Measurements from ENCODE around the gene MMP15.

GRCh38 chr16:57992084-57992483, 33.5 kb upstream of the MMP15 start:
- no peak for TF ChIP-seq FOXK2 (IDR thresholded peaks at IDR 0.05)
- no peak for TF ChIP-seq MIER2 (CRISPR knock-in tag; IDR thresholded peaks at IDR 0.05)
- TF ChIP-seq CTCF (CRISPR knock-in tag; IDR thresholded peaks at IDR 0.05) = no peak
- TF ChIP-seq ZNF775 (CRISPR knock-in tag; IDR thresholded peaks at IDR 0.05; ENCODE audit: borderline replicate concordance) = no peak
- no peak for TF ChIP-seq MXI1 (IDR thresholded peaks at IDR 0.05; ENCODE audit: borderline replicate concordance, low read depth, low read length)
- no peak for TF ChIP-seq POLR2A (IDR thresholded peaks at IDR 0.05; ENCODE audit: insufficient read depth in 1 of 2, low read depth in 2 of 2, low read length in 2 of 2)
- TF ChIP-seq RFX1 (IDR thresholded peaks at IDR 0.05) = no peak
- no peak for TF ChIP-seq HNRNPK (IDR thresholded peaks at IDR 0.05; ENCODE audit: low read depth, low read length, poor library complexity, severe bottlenecking)
- TF ChIP-seq, protein P1, sequence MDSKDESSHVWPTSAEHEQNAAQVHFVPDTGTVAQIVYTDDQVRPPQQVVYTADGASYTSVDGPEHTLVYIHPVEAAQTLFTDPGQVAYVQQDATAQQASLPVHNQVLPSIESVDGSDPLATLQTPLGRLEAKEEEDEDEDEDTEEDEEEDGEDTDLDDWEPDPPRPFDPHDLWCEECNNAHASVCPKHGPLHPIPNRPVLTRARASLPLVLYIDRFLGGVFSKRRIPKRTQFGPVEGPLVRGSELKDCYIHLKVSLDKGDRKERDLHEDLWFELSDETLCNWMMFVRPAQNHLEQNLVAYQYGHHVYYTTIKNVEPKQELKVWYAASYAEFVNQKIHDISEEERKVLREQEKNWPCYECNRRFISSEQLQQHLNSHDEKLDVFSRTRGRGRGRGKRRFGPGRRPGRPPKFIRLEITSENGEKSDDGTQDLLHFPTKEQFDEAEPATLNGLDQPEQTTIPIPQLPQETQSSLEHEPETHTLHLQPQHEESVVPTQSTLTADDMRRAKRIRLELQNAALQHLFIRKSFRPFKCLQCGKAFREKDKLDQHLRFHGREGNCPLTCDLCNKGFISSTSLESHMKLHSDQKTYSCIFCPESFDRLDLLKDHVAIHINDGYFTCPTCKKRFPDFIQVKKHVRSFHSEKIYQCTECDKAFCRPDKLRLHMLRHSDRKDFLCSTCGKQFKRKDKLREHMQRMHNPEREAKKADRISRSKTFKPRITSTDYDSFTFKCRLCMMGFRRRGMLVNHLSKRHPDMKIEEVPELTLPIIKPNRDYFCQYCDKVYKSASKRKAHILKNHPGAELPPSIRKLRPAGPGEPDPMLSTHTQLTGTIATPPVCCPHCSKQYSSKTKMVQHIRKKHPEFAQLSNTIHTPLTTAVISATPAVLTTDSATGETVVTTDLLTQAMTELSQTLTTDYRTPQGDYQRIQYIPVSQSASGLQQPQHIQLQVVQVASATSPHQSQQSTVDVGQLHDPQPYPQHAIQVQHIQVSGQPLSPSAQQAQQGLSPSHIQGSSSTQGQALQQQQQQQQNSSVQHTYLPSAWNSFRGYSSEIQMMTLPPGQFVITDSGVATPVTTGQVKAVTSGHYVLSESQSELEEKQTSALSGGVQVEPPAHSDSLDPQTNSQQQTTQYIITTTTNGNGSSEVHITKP (CRISPR knock-in tag; IDR thresholded peaks at IDR 0.05; ENCODE audit: low read depth) = no peak
- no peak for TF ChIP-seq SMARCC2 (IDR thresholded peaks at IDR 0.05)
- no peak for TF ChIP-seq MAFK (conservative IDR thresholded peaks at IDR 0.05 in 1 of 2, IDR thresholded peaks at IDR 0.05 in 1 of 2; ENCODE audit: low read length in 2 of 2)
- TF ChIP-seq SP1 (IDR thresholded peaks at IDR 0.05) = no peak
- TF ChIP-seq SP1 (CRISPR knock-in tag; IDR thresholded peaks at IDR 0.05) = no peak

Data from HepG2 (cell line).